GM18861 (cell line): ENCODE measurements around the gene CEP164.
"Not testable (repeated sequence)": the region's sequence is repeated elsewhere in the genome, so short reads cannot be mapped to it uniquely, and the experiment has no call there.

Experiments
- ATAC-seq: cut with Tn5 transposase; IDR thresholded peaks from one replicate; pipeline ENCODE4 v1.9.1; 2021; ENCODE audit not compliant: unreplicated experiment

CEP164 gene

GRCh38 chr11:117437791-117438130 lies 110.1 kb downstream of the CEP164 start:
- ATAC-seq = no peak

DNA sequence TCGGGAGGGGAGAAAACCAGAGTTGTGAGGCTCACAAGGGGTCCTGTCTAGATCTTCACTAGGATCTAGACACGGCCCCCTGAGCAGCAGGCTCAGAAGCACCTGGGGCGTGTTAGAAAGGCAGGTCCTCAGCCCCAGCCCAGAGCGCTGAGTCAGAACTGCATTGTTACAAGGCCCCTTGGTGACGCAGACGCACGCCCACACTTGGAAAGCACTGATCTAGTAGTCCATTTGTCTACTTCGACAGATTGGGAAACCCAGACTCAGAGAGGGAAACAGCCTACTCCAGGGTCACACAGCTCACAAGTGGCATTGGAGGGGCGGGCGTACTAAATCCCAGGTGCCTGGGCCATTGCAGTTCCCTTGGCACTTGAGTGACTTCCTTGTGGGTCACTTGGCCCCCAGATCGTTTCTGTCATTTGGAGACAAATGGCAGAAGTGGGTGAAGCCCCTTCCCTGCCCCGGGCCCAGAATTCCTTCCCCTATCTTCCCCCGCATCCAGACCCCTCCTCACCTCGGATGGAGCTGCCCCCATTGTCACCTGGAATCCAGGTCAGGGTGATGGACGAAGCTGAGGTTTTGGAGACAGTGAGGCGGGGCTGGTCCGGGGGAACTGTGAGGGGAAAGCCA lies 110.8 kb downstream of the CEP164 start:
- no peak for ATAC-seq

- ATAC-seq = no peak
These were observed 111.6 kb downstream of the CEP164 start for GRCh38 chr11:117439256-117439655.

GRCh38 chr11:117440258-117440657 lies 112.6 kb downstream of the CEP164 start:
- no peak for ATAC-seq

DNA sequence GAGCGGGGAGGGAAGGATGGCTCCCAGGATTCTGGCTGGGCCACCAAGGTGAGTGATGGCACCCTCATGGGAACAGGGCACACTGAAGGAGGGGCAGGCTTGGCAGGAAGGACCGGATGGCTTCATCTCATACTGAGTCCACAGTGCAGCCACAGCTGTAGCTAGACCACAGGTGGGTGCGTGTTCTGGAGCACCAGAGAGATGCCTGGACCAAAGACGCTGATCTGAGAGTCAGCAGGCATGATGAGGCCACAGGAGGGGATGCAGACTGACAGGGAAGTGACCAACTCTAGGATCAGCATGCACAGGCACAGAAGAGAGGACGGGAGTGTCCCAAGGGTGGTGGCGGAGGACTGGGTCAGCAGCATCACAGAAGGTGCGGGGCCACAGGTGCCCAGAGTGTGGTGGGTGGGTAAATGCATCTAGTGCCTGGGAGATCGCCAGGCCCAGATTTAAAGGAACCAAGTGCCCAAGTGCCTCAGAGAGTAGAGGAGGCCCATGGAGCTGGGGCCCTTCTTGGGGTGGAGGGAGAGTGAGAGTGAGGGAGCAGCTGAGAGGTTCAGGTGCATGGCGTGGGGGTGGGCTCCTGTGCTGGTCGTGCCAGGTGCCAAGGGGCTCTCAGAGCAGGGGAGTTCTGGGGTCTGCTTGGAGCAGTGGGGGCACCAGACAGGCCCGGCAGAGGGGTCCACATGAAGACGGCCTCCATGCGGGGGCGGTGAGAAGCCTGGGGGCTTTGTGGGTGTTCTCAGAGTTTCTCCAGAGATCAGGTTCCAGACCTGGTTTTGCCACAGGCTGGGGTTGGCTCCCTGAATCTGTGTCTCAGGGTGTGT lies 113.7 kb downstream of the CEP164 start:
- ATAC-seq = no peak

DNA sequence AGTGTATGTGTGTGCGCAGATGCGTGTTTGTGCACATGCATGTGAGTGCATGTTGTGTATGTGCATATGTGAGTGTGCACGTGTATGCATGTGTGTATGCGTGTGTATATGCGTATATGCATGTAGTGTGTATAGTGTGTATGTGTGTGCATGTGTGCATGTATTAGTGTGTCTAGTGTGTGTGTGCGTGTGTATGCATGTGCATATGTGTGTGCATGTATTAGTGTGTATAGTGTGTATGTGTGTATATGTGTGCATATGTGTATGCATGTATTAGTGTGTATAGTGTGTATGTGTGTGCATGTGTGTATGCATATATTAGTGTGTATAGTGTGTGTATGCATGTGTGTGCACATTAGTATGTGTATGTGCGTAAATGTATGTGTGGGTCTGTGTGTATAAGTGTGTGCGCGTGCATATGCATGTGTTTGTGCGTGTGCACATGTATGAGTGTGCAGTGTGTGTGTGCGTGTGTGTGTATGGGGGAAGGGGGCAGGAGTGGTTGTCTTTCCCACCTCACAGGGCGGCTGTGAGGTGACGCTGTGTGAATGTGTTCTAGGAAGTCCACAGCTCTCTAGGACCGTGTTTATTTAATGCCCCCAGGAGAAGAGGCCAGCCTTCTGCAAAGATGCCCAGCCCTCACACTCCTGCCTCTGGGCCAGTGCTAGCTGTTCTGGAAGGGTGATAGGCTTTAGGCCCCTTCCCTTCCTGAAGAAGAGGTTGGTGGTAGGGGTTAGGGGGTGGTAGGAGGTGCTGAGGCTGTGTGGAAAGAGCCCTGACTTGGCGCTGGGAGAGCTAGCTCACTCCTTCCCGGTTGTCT lies 114.6 kb downstream of the CEP164 start:
- ATAC-seq = no peak

- no peak for ATAC-seq
These were observed 115.2 kb downstream of the CEP164 start for GRCh38 chr11:117442869-117443239.

- ATAC-seq = no peak
These were observed 115.9 kb downstream of the CEP164 start for GRCh38 chr11:117443266-117444186.

DNA sequence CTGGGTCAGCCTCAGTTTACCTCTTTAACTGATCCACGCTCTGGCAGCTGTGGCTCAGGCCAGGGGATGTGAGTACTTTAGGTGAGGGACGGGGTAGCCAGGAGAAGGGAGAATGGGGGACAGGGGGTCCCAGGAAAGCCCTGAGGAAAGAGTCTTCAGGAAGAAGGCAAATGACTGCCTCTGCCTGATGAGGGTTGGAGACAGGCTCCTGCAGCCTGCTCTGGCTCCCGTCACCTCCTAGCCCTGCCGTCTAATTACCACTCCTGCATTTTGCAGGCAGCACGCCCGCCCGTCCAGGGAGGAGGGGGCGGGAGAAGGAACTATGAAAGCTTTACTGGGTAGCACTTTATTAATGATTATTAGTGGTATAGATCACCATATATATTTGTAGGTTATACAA lies 116.6 kb downstream of the CEP164 start:
- no peak for ATAC-seq

GRCh38 chr11:117444711-117445658 lies 117.3 kb downstream of the CEP164 start:
- no peak for ATAC-seq

- ATAC-seq = no peak
These were observed 121.5 kb downstream of the CEP164 start for GRCh38 chr11:117449111-117449693.

GRCh38 chr11:117453886-117454563 lies 126.4 kb downstream of the CEP164 start:
- ATAC-seq = no peak

DNA sequence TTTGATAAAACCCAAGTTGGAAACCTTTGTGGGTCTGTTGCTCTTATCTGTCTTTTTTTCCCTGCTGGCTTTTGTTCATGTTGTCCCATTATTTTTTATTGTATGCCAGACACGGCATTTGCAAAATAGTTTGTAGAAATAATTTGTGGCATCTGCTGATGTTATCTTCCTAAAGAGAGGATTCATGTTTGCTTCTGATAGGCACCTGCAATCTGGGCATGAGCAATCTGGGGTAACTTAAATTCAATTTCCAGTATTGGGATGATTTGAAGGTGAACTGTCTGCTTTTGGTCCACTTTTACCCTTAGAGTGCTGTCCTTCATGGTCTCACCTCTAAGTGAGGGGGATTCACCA lies 126.9 kb downstream of the CEP164 start:
- ATAC-seq = no peak

GRCh38 chr11:117456027-117456720 lies 128.5 kb downstream of the CEP164 start:
- ATAC-seq = no peak

DNA sequence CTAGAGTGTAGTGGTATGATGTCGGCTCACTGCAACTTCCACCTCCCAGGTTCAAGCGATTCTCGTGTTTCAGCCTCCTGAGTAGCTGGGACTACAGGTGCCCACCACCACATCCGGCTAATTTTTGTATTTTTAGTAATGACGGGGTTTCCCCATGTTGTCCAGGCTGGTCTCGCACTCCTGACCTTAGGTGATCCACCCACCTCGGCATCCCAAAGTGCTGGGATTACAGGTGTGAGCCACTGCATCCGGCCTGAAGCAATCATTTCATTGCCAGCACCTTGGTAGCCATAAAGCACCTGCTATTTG lies 129.0 kb downstream of the CEP164 start:
- not testable (repeated sequence) for ATAC-seq

DNA sequence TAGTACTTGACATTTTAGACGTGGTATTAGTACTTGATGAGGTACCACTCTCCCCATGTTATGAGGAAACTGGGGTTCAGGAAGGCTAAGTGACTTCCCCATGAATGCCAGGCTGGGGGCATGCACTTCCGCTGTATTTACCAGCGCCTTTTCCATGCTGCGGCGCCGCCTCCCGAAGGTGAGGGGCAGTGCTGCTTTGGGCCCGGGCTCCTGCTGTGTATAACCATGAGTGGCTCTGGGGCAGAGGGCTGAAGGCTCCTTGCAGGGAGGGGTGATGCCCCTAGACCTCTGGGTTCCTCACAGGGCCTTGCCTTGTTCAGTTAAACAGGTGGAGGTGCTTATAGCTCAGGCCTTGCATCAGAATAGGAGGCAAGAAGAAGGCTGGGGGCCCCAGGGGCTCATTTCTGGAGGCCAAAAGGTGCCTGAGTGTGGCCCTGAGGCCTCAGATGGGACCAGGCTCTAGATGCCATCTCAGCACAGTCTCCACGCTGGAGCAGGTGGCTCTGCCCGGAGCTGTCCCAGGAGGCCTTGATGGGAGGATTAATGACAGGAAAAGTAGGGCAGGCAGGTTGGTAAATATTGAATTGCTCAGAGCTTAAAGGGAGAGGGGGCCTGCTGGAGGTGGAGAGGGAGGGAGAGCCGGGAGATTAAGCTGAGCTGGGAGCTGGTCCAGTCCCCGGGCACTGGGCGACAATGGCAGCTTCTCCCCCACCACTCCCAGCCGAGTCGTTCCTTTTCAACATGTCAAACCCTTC lies 129.6 kb downstream of the CEP164 start:
- no peak for ATAC-seq

- ATAC-seq = no peak
These were observed 130.2 kb downstream of the CEP164 start for GRCh38 chr11:117457835-117458234.
